Measurements from ENCODE around the gene ZC3H4.

- TF ChIP-seq POLR2A (IDR thresholded peaks at IDR 0.05; ENCODE audit: low read length) (no peak), GATA1 (IDR thresholded peaks at IDR 0.05; ENCODE audit: low read depth, low read length) (no peak)
Measured at GRCh38 chr19:47065242-47065641, 48.3 kb downstream of the ZC3H4 start.

All from erythroblast (primary cell).